Bronchial epithelial cell (primary cell): Measurements from ENCODE around the gene ATXN7L2. TPM values are rescaled to one million over a fixed set of nuclear protein-coding genes. Genes with fewer than 3 reads are reported as not detected.

Experiments used
- DNase-seq: peaks from one replicate; pipeline ENCODE4 v3.0.0-alpha.2; 2010; ENCODE audit warnings: low read depth
- FAIRE-seq: peaks from 2 replicates; lab custom pipeline; 2011; peaks lifted over from hg19 to GRCh38; lab: Jason Lieb, UNC
- H3K27me3 ChIP-seq: 2 replicates; pipeline ENCODE4 v1.5.1; 2011; ENCODE audit warnings: low read length; ENCODE audit not compliant: control insufficient read depth, insufficient read depth
- H3K36me3 ChIP-seq: 2 replicates; pipeline ENCODE4 v1.5.1; 2011; ENCODE audit warnings: low read length; ENCODE audit not compliant: control insufficient read depth, insufficient read depth
- H3K4me3 ChIP-seq: 2 replicates; pipeline ENCODE4 v1.5.1; 2011; ENCODE audit warnings: mild to moderate bottlenecking, low read depth, low read length, control low read depth
- CTCF ChIP-seq: IDR thresholded peaks from 2 replicates; pipeline ENCODE4 v1.5.1; 2011; ENCODE audit warnings: mild to moderate bottlenecking, moderate library complexity, low read length, control low read depth, inconsistent platforms; ENCODE audit not compliant: insufficient read depth, severe bottlenecking
- total RNA-seq: library from RNA; depleted of rRNA; stranded (reverse); fragments of >200 nt; gene quantifications from 2 replicates; pipeline ENCODE4 v1.2.1, GENCODE V29; 2014

ATXN7L2 gene
- total RNA-seq, 1 donor from 2014 or later = 1.3 TPM

- FAIRE-seq = no peak
- Histone ChIP-seq H3K27me3 (no peaks in the 10 kb centered on the region), H3K36me3 (no peaks in the 10 kb centered on the region), H3K4me3 (no peak overlapping the region)
- no peak for TF ChIP-seq CTCF
- no peak for DNase-seq
These were observed 57.4 kb downstream of the ATXN7L2 start for GRCh38 chr1:109541102-109541501.

Other genes starting within 250 kb of the ATXN7L2 start
- gene CELSR2, start 234.4 kb upstream of the ATXN7L2 start, total RNA-seq = 9.2 and 30.6 TPM in 2 replicates
- 1.1 and 1.8 TPM in 2 replicates for gene PSRC1, start 200.8 kb upstream of the ATXN7L2 start, total RNA-seq
- 0.26 TPM in 1 of 2 replicates, not detected in the other for gene MYBPHL, start 176.9 kb upstream of the ATXN7L2 start, total RNA-seq
- 7.9 and 31.1 TPM in 2 replicates for gene SORT1, start 86.0 kb upstream of the ATXN7L2 start, total RNA-seq
- gene PSMA5, start 57.5 kb upstream of the ATXN7L2 start, total RNA-seq = 31.0 and 42.9 TPM in 2 replicates
- not detected in 2 replicates for gene SYPL2, start 17.4 kb upstream of the ATXN7L2 start, total RNA-seq
- 5.0 and 8.1 TPM in 2 replicates for gene CYB561D1, start 10.2 kb downstream of the ATXN7L2 start, total RNA-seq
- 0.13 and 0.26 TPM in 2 replicates for gene AMIGO1, start 25.8 kb downstream of the ATXN7L2 start, total RNA-seq
- not detected in 2 replicates for gene GPR61, start 56.0 kb downstream of the ATXN7L2 start, total RNA-seq
- 18.7 and 21.6 TPM in 2 replicates for gene GNAI3, start 64.7 kb downstream of the ATXN7L2 start, total RNA-seq
- 0.26 TPM in 1 of 2 replicates, not detected in the other for gene GNAT2, start 135.7 kb downstream of the ATXN7L2 start, total RNA-seq
- 14.8 and 21.9 TPM in 2 replicates for gene AMPD2, start 135.9 kb downstream of the ATXN7L2 start, total RNA-seq
- gene GSTM4, start 172.2 kb downstream of the ATXN7L2 start, total RNA-seq = 0.53 and 1.9 TPM in 2 replicates
- 0.26 TPM in 2 replicates for gene GSTM2, start 184.2 kb downstream of the ATXN7L2 start, total RNA-seq
- gene GSTM1, start 203.9 kb downstream of the ATXN7L2 start, total RNA-seq = 0.90 and 2.6 TPM in 2 replicates
- gene GSTM5, start 228.3 kb downstream of the ATXN7L2 start, total RNA-seq = not detected in 2 replicates